GM21529 (cell line): ENCODE measurements around the gene SMC4.
"Not testable (repeated sequence)": the region's sequence is repeated elsewhere in the genome, so short reads cannot be mapped to it uniquely, and the experiment has no call there.

Source experiments
- ATAC-seq: cut with Tn5 transposase; IDR thresholded peaks from one replicate; pipeline ENCODE4 v1.9.1; 2021; ENCODE audit not compliant: unreplicated experiment

Gene SMC4

DNA sequence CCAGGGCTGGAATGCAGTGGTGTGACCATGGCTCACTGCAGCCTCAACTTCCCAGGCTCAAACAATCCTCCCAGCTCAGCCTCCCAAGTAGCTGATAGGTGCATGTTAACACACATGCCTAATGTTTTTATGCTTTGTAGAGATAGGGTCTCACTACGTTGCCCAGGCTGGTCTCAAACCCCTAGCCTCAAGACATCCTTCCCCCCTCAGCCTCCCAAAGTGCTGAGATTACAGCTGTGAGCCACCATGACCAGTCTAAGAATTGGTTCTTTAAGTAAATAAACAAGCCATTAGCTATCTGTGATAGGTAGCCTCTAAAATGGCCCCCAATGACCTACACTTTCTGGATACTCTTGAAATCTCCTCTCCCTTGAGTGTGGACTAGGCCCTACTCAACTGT lies 46.4 kb downstream of the SMC4 start:
- no peak for ATAC-seq

DNA sequence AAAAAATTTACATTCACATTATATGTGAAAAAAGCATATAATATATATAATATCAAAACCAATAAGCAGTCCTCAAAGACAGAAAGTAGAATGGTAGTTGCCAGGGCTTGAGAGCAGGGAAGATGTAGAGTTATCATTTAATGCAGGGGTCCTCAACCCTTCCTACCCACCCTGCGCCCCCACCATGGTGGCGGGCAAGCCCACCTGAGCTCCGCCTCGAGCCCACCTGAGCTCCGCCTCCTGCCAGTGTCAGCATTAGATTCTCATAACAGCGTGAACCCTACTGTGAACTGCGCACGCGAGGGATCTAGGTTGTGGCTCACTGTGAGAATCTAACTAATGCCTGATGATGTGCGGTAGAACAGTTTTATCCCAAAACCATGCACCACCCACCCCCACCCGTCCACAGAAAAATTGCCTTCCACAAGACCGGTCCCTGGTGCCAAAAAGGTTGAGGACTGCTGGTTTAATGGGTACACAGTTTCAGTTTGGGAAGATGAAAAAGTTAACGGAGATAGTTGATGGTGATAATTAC lies 47.1 kb downstream of the SMC4 start:
- ATAC-seq = no peak

DNA sequence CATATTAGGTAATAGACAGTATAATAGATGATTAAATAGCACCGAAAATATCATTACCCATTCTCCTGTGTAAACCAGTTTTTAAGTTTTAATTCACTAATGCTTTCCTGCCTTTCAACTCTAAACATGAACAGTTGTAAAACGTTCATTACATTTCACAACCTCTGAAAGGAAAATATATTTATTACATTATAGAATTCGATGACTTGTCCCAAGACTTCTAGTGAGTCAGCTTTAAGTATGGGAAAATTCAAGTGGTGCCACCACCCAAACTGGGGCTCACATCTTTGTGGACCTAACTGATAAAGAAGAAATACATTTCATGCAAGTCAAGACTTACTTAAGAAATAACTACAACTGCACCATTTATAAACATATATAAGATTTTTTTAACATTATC lies 48.1 kb downstream of the SMC4 start:
- no peak for ATAC-seq

DNA sequence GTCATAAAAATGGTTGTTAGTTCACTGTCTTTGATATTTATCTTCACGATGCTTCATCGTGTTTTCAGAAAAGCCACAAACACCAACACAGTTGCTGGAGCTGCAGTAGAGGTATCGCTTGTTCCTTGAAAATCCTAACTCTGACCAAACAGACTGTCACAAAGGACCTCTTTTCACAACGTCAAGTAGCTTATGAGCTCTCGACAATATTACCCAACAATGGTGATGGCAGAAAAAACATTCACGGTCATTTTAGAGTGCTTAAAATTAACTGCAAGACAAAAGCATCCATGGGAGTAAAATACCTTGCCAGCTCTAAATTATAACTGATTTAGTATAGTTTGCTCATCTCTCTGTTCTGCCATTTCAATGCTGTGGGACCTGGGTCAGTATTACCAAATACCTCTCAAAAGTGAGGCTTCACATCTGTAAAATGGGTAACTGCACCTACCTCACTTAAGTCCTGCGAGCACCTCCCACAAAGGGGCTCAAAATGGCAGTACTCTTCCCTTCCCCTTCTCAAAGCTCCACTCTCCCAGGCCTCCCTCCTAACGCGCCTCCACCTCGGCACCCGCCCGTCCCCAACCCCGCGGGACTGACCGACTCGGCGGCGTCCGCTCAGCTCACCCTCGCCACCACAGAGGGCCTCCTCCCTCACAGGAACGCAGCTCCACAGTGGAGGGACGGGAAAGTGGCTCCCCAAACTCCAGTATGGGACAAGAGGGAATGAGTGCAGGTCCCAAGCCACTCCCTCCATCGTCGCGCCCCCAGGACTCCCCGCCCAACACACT lies 49.6 kb downstream of the SMC4 start:
- peak; percentile 45 for ATAC-seq

DNA sequence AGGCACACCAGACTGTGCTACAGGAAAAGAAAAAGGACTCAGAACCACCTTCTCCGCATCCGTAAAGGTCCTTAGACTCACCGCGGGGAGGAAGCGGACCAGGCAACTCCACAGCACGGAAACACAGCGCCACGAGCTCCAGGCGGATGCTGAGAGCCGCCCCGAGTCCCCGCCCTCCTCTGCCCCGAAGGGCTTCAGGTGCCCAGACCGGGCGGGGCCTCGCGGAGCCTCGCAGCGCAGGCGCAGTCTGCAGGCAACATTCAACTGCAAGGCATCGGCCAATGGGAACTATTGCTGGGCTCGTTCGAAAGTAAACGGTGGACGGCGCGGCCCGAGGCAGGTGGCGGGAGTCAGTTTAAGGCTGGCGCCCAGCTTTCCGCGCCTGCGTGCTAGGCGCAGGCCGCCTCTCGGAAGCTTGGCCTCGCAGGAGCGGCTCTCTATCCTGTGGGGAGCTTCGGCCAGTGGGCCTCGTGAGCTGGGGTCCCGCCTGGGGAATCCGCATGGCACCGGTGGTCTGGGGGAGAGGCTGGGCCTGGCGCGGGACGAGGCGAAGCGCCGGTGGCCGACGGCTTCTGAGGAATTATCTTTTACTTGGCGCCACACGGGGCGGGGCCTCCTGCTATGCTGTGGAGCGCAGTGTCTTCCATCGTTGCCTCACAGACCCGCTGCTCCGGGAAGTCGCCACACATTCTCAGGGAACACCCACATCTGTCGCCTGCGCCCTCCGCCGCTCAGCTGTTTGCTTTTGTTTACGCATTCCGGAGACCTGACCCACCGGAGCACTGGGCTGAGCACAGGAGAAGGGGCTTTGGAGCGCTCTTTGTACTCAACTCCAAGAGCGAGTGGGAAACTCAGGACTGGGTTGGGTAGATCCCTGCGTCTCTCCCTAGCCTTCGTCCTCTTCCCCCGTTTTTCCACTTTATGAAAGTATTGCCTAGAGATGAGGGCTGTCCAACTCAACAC lies 50.5 kb downstream of the SMC4 start, which contains the start of gene TRIM59:
TRIM59 (minus strand) TSS at position 151 of the 963 bp plus-strand sequence. CDS start 10,603 bp downstream, outside the sequence.
- ATAC-seq = peak; percentile 93

DNA sequence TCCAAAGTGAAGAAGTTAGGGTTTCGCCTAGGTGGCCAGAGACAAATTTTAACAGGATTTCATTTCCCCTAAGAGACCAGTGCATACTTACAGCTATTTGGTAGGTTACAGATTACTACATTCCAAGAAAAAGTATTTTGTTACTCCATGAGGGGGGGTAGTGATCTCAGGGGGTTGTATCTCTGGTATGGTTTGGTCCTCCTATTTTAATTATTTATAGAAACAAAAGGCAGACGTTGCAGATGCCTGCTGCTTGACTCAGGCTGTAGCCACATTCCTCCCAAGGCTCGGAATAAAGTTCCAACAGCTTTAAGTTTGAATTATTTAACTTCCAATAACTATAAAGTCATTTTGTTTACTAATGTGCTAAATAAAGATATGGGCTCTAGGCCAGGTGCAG lies 51.4 kb downstream of the SMC4 start:
- ATAC-seq = no peak

DNA sequence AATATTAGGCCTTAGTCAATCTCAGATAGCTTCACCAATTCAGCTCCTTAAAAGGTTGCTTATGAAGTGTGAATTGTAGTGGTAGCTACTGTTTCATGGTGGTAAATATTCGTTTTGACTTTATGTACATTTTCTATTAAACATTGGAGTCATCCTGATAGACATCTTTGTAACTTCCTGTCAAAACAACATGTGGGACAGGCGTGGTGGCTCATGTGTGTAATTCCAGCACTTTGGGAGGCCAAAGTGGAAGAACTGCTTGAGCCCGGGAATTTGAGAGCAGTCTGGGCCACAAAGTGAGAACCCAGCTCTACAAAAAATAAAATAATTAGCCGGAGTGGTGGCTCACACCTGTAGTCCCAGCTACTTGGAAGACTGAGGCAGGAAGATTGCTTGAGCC lies 52.2 kb downstream of the SMC4 start:
- ATAC-seq = no peak

DNA sequence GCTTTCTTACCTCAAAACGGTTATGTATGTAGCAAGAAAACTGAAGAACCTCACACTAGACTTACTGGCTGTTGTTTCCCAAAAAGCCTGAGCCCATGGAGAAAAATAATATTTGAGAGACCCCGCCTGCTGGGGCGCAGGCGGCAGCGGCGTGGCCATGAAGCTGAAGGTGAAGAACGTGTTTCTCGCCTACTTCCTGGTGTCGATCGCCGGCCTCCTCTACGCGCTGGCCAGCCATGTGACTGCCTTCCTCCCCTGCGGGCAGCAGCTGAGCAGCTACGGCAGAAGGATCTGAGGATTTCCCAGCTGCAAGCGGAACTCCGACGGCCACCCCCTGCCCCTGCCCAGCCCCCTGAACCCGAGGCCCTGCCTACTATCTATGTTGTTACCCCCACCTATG lies 52.8 kb downstream of the SMC4 start:
- ATAC-seq = not testable (repeated sequence)

DNA sequence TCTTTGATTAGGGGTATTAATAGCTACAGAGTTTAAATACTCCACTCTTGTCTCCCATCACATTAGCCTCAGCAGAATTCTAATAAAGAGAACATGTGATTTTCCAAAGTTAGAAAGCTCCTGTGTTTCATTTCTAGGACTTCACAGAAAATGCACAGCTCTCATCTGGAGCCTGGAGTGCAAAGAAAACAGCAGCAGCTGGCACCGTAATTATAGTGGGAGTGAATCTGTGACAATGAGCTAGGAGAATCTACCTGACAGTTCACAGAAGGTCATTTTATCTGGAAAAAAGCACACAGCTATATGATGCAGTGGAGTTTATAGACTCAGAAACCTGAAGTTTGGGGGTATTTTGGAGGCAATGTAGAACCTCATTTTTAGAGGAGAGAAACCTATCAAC lies 55.5 kb downstream of the SMC4 start:
- no peak for ATAC-seq

DNA sequence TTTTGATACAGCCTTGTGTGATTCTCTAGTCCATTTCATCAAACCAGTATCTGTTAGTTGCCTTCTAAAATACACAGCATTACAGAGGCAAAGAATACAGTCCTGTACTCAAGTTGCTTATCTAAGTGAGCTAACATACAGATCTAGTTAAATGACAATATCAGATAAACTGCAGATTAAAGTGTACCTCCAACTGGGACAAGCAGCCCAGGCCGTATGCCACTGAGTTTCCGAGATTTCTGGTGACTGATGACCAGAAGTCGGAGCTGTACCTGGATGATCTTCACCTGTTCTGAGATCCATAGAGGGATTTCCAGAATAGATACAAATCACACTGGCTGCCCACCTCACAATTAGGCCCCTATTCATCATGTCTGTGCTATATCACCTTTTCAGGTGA lies 56.4 kb downstream of the SMC4 start:
- ATAC-seq = no peak

DNA sequence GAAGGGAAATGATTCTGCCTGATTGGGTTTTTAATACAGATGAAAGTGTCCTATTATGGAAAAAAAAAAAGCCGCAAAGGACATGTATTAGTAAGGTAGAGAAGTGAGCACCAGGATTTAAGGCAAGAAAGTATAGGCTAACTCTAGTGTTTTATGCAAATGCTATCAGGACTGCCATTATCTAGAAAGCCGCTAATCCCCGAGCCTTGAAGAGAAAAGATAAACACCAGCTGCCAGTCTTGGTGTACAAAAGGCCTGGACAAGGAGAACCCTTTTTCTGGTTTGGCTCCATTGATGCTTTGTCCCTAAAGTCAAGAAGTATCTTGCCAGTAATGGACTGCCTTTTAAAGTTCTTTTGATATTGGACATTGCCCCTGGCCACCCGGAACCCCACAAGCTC lies 58.7 kb downstream of the SMC4 start:
- ATAC-seq = no peak

DNA sequence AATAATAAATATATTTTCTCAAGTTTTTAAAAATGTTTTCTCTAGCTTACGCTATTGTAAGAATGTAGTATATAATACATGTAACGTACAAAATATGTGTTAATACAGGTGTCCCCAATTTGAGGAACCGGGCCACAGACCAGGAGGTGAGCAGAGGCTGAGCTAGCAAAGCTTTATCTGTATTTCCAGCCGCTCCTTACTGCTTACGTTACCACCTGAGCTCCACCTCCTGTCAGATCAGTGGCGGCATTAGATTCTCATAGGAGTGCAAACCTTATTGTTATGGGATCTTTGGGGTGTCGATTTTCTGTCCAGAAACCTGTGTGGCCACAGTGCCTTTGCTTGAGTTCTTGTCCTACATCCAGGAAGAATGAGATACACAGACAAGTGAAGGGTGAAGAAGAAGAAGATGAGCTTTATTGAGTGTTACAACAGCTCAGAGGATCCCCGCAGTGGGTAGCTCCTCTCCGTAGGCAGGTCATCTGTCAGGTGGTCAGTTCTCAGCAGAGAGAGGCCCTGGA lies 60.1 kb downstream of the SMC4 start:
- ATAC-seq = no peak

DNA sequence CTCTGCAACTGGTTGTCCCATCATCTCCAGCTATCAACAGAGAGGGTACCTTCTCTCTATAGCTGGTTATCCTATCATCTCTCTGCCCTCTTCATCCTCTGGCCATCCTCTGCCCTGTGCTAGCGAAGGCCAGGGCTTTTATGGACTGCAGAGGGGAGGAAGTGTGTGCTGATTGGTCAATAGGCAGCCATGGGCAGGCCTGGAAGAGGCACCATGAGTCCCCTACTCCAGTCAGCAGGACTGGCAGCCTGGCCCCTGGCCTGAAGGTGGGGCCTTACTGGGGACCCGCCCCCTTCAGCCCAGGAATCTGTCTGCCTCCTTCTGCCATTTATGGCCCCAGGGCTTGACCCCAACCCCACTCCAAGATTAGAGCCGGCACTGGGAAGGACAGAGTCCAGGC lies 60.6 kb downstream of the SMC4 start:
- ATAC-seq = no peak

DNA sequence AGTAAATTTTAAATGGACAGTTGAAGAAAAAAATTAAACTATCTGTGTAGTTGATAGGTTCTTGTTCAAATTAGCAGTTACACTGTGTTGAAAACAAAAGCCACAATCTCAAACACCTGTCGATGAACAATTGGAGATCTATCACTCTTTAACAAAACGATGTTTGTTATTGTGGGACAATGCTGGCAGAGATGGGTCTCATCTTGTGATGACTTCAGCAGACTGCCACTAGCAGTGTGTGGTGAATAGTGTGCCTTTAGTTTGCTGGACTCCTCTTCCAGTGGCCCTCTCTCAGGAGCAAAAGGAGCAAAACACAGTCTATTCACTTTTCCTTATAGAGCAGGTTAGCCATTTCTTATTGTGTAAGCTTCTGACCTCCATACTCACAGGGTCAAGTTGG lies 64.9 kb downstream of the SMC4 start:
- no peak for ATAC-seq

DNA sequence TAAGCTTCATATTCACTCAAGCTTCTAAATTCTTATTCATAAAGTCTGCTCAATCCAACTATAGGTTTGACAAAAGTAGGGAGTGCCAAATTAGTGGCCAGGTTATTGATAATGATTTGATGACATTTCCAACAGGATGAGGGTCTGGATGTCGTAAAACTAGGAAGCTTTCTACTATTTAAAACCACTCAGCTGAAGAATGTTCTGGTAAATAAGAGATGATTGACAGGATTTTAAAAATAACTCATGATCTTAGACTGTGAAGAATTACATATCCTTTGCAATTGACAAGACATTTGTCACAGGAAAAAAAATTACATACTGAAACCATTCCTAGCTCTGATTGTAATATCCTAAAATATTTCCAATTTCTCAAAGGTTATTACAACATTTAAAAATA lies 65.5 kb downstream of the SMC4 start:
- ATAC-seq = no peak

DNA sequence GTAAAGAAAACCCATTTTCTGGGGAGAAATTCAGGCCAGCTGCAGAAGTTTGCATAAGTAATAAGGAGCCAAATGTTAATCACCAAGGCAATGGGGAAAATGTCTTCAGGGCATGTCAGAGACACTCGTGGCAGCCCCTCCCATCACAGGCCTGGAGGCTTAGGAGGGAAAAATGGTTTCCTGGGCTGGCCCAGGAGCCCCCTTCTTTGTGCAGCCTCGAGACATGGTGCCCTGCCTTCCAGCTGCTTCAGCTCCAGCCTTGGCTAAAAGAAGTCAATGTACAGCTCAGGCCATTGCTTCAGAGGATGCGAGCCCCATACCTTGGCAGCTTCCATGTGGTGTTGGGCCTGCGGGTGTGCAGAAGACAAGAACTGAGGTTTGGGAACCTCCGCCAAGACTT lies 70.7 kb downstream of the SMC4 start:
- no peak for ATAC-seq

DNA sequence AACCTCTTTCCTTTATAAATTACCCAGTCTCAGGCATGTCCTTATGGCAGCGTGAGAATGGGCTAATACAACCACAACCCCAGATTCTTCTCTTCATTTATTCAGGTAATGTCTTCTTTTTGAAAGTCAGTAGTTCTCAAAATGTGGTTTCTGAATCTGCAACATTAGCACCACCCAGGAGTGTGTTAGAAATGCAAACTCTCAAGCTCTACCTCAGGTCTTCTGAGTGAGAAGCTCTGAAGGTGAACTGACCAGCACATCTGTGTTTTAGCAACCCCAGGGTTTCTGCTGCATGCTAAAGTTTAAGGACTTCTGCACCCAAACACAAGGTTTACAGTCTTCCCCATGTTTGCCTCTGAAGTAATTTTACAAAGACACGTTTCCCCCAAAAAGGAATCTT lies 72.4 kb downstream of the SMC4 start:
- no peak for ATAC-seq

DNA sequence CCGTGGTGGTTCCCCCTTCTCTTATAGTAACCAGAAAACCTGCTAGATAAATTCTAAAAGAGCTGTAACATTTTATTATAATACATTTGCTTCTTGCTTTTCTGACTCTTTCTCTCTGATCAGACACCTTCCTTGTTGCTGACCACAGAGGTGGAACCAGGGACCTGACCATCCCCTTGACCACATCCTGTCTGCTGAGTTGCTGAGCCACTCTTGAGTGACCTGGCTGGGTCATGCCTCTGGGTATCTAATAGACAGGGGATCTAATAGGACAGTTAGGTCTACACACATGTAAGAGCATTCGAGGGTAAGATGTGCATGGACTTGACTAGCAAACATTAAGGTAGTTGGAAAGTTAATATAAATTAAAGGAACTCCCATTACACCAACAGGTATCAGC lies 72.9 kb downstream of the SMC4 start:
- no peak for ATAC-seq

DNA sequence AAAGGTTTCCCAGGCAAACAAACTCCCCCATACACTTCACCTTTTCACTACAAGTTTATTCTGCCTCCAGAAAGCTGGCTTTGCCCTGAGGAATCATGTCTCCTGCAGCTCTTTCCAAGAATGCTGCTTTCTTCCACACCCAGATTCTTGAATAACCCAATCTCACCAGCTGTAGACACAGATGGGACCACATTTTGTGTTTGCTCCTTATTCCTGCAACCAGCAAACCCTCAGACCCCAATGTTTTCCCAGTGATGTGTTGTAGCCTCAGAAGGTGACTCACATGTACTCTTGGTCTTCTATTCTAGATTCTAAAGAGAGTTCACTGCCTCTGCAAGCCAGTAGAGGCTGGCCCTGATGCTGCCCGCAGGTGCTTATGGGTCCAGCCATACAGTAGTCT lies 73.8 kb downstream of the SMC4 start:
- ATAC-seq = no peak

DNA sequence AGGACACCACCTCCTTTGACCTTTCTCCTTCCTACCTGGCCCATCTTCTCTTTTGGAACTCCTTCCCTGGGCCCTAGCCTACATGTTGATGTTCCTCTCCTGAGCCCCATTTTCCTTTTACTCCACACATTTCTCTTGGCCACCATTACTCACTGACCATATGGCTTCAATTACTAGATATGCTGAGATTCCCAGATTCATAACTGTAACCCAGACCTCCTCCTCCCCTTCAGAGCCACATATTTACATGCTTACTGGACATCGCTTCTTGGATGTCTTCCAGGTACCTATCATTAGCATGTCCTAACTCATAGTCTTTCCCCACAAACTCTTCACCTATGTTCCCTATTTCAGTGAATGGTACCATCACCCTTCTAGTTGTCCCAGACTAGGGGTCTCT lies 74.5 kb downstream of the SMC4 start:
- no peak for ATAC-seq

DNA sequence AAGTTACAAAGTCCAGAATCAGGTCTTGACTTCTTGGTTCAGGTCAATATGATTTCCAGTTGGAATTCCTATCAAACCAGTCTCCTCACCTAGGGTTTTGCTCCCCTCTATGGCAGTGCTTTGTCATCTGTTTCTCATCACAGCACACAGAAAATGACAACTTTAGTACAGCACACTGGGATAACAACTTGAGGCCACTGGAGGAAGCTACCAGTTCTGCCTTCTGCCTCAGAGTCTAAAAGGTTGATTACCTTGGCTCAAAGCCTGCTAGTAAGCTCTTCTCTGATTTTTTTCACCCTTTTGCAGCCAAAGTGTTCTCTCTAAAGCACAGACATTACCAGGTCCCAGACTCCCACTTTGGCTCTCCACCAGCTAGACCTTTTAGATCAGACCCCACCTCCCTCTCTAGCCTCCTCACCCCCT lies 75.0 kb downstream of the SMC4 start:
- ATAC-seq = no peak

DNA sequence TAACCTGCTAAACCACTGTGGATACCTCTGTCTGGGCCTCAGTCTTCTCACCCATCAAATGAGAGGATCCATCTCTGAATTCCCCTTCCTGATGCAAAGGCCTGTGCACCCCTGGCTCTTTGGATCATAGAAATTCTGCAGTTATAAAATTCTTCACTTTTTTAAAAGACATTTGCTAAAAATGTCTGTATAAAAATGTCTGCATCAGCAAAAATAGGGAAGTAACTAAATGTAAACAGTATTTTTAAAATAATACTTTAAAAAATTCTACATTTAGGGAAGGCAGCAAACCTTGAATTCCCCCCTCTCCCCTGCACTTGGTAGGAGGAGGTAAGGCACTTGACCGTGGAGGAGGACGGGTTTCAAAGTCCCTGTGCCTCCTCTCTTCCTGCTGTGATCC lies 75.7 kb downstream of the SMC4 start:
- ATAC-seq = no peak
